IPS-18a (cell line): ENCODE data around the gene GPR141.
"Not testable (repeated sequence)": the region's sequence is repeated elsewhere in the genome, so short reads cannot be mapped to it uniquely, and the experiment has no call there.

ENCODE experiments used
- H3K27ac ChIP-seq: one replicate; pipeline ENCODE4 v1.5.1; 2013; ENCODE audit warnings: low read length
- H3K27me3 ChIP-seq: one replicate; pipeline ENCODE4 v1.6.1; 2013; ENCODE audit warnings: mild to moderate bottlenecking, low read length; ENCODE audit not compliant: control insufficient read depth, insufficient read depth
- H3K36me3 ChIP-seq: one replicate; pipeline ENCODE4 v1.6.1; 2013; ENCODE audit warnings: low read depth, low read length; ENCODE audit not compliant: control insufficient read depth
- H3K4me1 ChIP-seq: one replicate; pipeline ENCODE4 v1.6.1; 2013; ENCODE audit warnings: low read depth, low read length; ENCODE audit not compliant: control insufficient read depth
- H3K4me3 ChIP-seq: one replicate; pipeline ENCODE4 v1.5.1; 2013; ENCODE audit warnings: low read length
- H3K9ac ChIP-seq: one replicate; pipeline ENCODE4 v1.6.1; 2013; ENCODE audit warnings: mild to moderate bottlenecking, low read length, moderate library complexity
- H3K9me3 ChIP-seq: one replicate; pipeline ENCODE4 v1.6.1; 2013; ENCODE audit warnings: low read depth, low read length; ENCODE audit not compliant: control insufficient read depth

The GPR141 gene

GRCh38 chr7:37690206-37690605, 6.6 kb downstream of the GPR141 start:
- Histone ChIP-seq H3K4me3 (no peak overlapping the region), H3K4me1 (peaks cover 9% of the 10 kb centered on the region), H3K9ac (no peak overlapping the region), H3K9me3 (no peaks in the 10 kb centered on the region), H3K27ac (no peak overlapping the region), H3K27me3 (no peaks in the 10 kb centered on the region), H3K36me3 (no peaks in the 10 kb centered on the region)

GRCh38 chr7:37694208-37695094, 10.9 kb downstream of the GPR141 start:
- peaks cover 12% of the 10 kb centered on the region for H3K4me1 ChIP-seq
- H3K27me3 ChIP-seq: no peaks in the 10 kb centered on the region
- no peak overlapping the region for H3K4me3 ChIP-seq
- no peaks in the 10 kb centered on the region for H3K9me3 ChIP-seq
- no peaks in the 10 kb centered on the region for H3K36me3 ChIP-seq
- no peak overlapping the region for H3K9ac ChIP-seq
- H3K27ac ChIP-seq: no peak overlapping the region

- H3K27me3 ChIP-seq: no peaks in the 10 kb centered on the region
- H3K27ac ChIP-seq: no peak overlapping the region
- H3K9me3 ChIP-seq: no peaks in the 10 kb centered on the region
- no peaks in the 10 kb centered on the region for H3K36me3 ChIP-seq
- H3K9ac ChIP-seq: no peak overlapping the region
- peaks cover 20% of the 10 kb centered on the region for H3K4me1 ChIP-seq
- no peak overlapping the region for H3K4me3 ChIP-seq
These were observed 14.7 kb downstream of the GPR141 start for GRCh38 chr7:37698276-37698675.

GRCh38 chr7:37698782-37699181, 15.2 kb downstream of the GPR141 start:
- no peak overlapping the region for H3K9ac ChIP-seq
- no peaks in the 10 kb centered on the region for H3K9me3 ChIP-seq
- no peaks in the 10 kb centered on the region for H3K27me3 ChIP-seq
- no peak overlapping the region for H3K27ac ChIP-seq
- peaks cover 24% of the 10 kb centered on the region for H3K4me1 ChIP-seq
- H3K36me3 ChIP-seq: no peaks in the 10 kb centered on the region
- no peak overlapping the region for H3K4me3 ChIP-seq

- peaks cover 27% of the 10 kb centered on the region for H3K4me1 ChIP-seq
- no peaks in the 10 kb centered on the region for H3K36me3 ChIP-seq
- H3K9me3 ChIP-seq: no peaks in the 10 kb centered on the region
- H3K4me3 ChIP-seq: no peak overlapping the region
- H3K27me3 ChIP-seq: no peaks in the 10 kb centered on the region
- no peak overlapping the region for H3K27ac ChIP-seq
- no peak overlapping the region for H3K9ac ChIP-seq
These were observed 18.2 kb downstream of the GPR141 start for GRCh38 chr7:37701769-37702168.

GRCh38 chr7:37703361-37703760, 19.8 kb downstream of the GPR141 start:
- no peak overlapping the region for H3K27ac ChIP-seq
- no peaks in the 10 kb centered on the region for H3K36me3 ChIP-seq
- no peak overlapping the region for H3K4me3 ChIP-seq
- H3K9ac ChIP-seq: no peak overlapping the region
- no peaks in the 10 kb centered on the region for H3K27me3 ChIP-seq
- H3K4me1 ChIP-seq: peaks cover 27% of the 10 kb centered on the region
- no peaks in the 10 kb centered on the region for H3K9me3 ChIP-seq

GRCh38 chr7:37704328-37704833, 20.8 kb downstream of the GPR141 start:
- not testable (repeated sequence) for H3K9ac ChIP-seq, H3K36me3 ChIP-seq, H3K27ac ChIP-seq, H3K9me3 ChIP-seq, H3K4me3 ChIP-seq, H3K27me3 ChIP-seq
- peaks cover 27% of the 10 kb centered on the region for H3K4me1 ChIP-seq

- H3K4me3 ChIP-seq: no peak overlapping the region
- H3K27me3 ChIP-seq: no peaks in the 10 kb centered on the region
- H3K4me1 ChIP-seq: peaks cover 27% of the 10 kb centered on the region
- no peak overlapping the region for H3K9ac ChIP-seq
- H3K9me3 ChIP-seq: no peaks in the 10 kb centered on the region
- H3K27ac ChIP-seq: no peak overlapping the region
- no peaks in the 10 kb centered on the region for H3K36me3 ChIP-seq
These were observed 22.4 kb downstream of the GPR141 start for GRCh38 chr7:37705976-37706375.

- Histone ChIP-seq H3K36me3 (no peaks in the 10 kb centered on the region), H3K4me1 (peaks cover 27% of the 10 kb centered on the region), H3K9me3 (no peaks in the 10 kb centered on the region), H3K4me3 (no peak overlapping the region), H3K9ac (no peak overlapping the region), H3K27me3 (no peaks in the 10 kb centered on the region), H3K27ac (no peak overlapping the region)
These were observed 23.2 kb downstream of the GPR141 start for GRCh38 chr7:37706804-37707203.

GRCh38 chr7:37707754-37708485, 24.4 kb downstream of the GPR141 start:
- no peaks in the 10 kb centered on the region for H3K27me3 ChIP-seq
- H3K4me3 ChIP-seq: no peak overlapping the region
- H3K27ac ChIP-seq: no peak overlapping the region
- H3K9me3 ChIP-seq: no peaks in the 10 kb centered on the region
- peaks cover 22% of the 10 kb centered on the region for H3K4me1 ChIP-seq
- no peak overlapping the region for H3K9ac ChIP-seq
- H3K36me3 ChIP-seq: no peaks in the 10 kb centered on the region

GRCh38 chr7:37709631-37710509, 26.3 kb downstream of the GPR141 start:
- no peak overlapping the region for H3K4me3 ChIP-seq
- no peaks in the 10 kb centered on the region for H3K36me3 ChIP-seq
- H3K4me1 ChIP-seq: peaks cover 8% of the 10 kb centered on the region
- H3K9ac ChIP-seq: no peak overlapping the region
- H3K27ac ChIP-seq: no peak overlapping the region
- H3K27me3 ChIP-seq: no peaks in the 10 kb centered on the region
- H3K9me3 ChIP-seq: no peaks in the 10 kb centered on the region
